IMR-90 (cell line): ENCODE measurements around the gene PTPRG. TPM values are rescaled to one million over a fixed set of nuclear protein-coding genes. Genes with fewer than 3 reads are reported as not detected.

Experiments
- ATAC-seq: fragments of 200-7000 bp; cut with Tn5 transposase; 2 replicates; pipeline ENCODE4 v1.9.1; 2020; ENCODE audit warnings: low read depth, mild to moderate bottlenecking, moderate library complexity
- BruUV-seq: library from RNA; stranded (reverse); fragments of 400-500 nt; replicated peaks from 2 replicates; lab custom pipeline; 2021; lab: Mats Ljungman, UMichigan
- CTCF ChIA-PET: fragments of 300-600 bp; formaldehyde crosslinking; extraction: SDS; loops from one replicate; lab custom pipeline; 2021; ENCODE audit warnings: antibody characterized with exemption; lab: Yijun Ruan, JAX
- POLR2A ChIA-PET: fragments of 300-600 bp; sonication (Branson Sonifier 250); formaldehyde crosslinking; loops from one replicate; lab custom pipeline; 2022; ENCODE audit warnings: antibody characterized with exemption; ENCODE audit not compliant: unreplicated experiment; lab: Charles Lee
- DNase-seq: peaks from one replicate; pipeline ENCODE4 v3.0.0; 2013
- H2AFZ ChIP-seq: replicated peaks from 2 replicates; pipeline ENCODE3; 2013; ENCODE audit warnings: low read length, mild to moderate bottlenecking; ENCODE audit not compliant: poor library complexity
- H2AK5ac ChIP-seq: 2 replicates; pipeline ENCODE4 v1.6.1; 2013; ENCODE audit warnings: low read depth, low read length, inconsistent platforms
- H2AK9ac ChIP-seq: replicated peaks from 2 replicates; pipeline ENCODE3; 2013; ENCODE audit warnings: mild to moderate bottlenecking, low read depth, low read length, moderate library complexity; ENCODE audit not compliant: poor library complexity
- H2BK120ac ChIP-seq: 2 replicates; pipeline ENCODE4 v1.6.1; 2013; ENCODE audit warnings: low read depth, low read length, inconsistent platforms
- H2BK15ac ChIP-seq: 3 replicates; pipeline ENCODE4 v1.6.1; 2013; ENCODE audit warnings: low read depth, low read length, inconsistent platforms
- H2BK20ac ChIP-seq: 2 replicates; pipeline ENCODE4 v1.6.1; 2013; ENCODE audit warnings: low read depth, mild to moderate bottlenecking, inconsistent platforms, low read length, moderate library complexity
- H2BK5ac ChIP-seq: 2 replicates; pipeline ENCODE4 v1.6.1; 2013; ENCODE audit warnings: mild to moderate bottlenecking, low read depth, low read length, inconsistent platforms; ENCODE audit not compliant: poor library complexity, severe bottlenecking
- H3K14ac ChIP-seq: replicated peaks from 2 replicates; pipeline ENCODE4 v1.6.1; 2013; ENCODE audit warnings: low read depth, low read length, inconsistent platforms
- H3K18ac ChIP-seq: 2 replicates; pipeline ENCODE4 v1.6.1; 2013; ENCODE audit warnings: low read depth, low read length, control low read depth
- H3K23ac ChIP-seq: 2 replicates; pipeline ENCODE4 v1.6.1; 2013; ENCODE audit warnings: low read depth, low read length, inconsistent platforms
- H3K27ac ChIP-seq: 2 replicates; pipeline ENCODE4 v1.5.1; 2013; ENCODE audit warnings: mild to moderate bottlenecking, control low read depth, low read length; ENCODE audit not compliant: insufficient read depth
- H3K27me3 ChIP-seq: 2 replicates; pipeline ENCODE4 v1.6.1; 2013; ENCODE audit warnings: low read length; ENCODE audit not compliant: control insufficient read depth, insufficient read depth
- H3K36me3 ChIP-seq: 2 replicates; pipeline ENCODE4 v1.6.1; 2013; ENCODE audit warnings: low read length, mixed read lengths; ENCODE audit not compliant: control insufficient read depth, insufficient read depth
- H3K4ac ChIP-seq: 2 replicates; pipeline ENCODE4 v1.6.1; 2013; ENCODE audit warnings: low read depth, low read length, inconsistent platforms
- H3K4me1 ChIP-seq: 2 replicates; pipeline ENCODE4 v1.6.1; 2013; ENCODE audit warnings: low read length, mixed read lengths; ENCODE audit not compliant: control insufficient read depth, insufficient read depth
- H3K4me2 ChIP-seq: 2 replicates; pipeline ENCODE4 v1.6.1; 2013; ENCODE audit warnings: low read depth, mild to moderate bottlenecking, control low read depth, low read length, moderate library complexity
- H3K4me3 ChIP-seq: 2 replicates; pipeline ENCODE4 v1.5.1; 2013; ENCODE audit warnings: low read depth, mild to moderate bottlenecking, control low read depth, low read length, moderate library complexity; ENCODE audit not compliant: insufficient read depth
- H3K56ac ChIP-seq: 2 replicates; pipeline ENCODE4 v1.6.1; 2013; ENCODE audit warnings: low read length, inconsistent platforms; ENCODE audit not compliant: insufficient read depth; ENCODE audit errors: extremely low read depth
- H3K79me1 ChIP-seq, 2 experiments: 2 replicates each; pipeline ENCODE4 v1.6.1; 2013; ENCODE audit warnings: low read length in 2 of 2, inconsistent platforms in 1 of 2, low read depth in 1 of 2
- H3K9ac ChIP-seq: 2 replicates; pipeline ENCODE4 v1.6.1; 2013; ENCODE audit warnings: low read depth, low read length, control low read depth
- H3K9me1 ChIP-seq: 2 replicates; pipeline ENCODE4 v1.6.1; 2013; ENCODE audit warnings: low read length, inconsistent platforms; ENCODE audit not compliant: insufficient read depth
- H3K9me3 ChIP-seq: 2 replicates; pipeline ENCODE4 v1.6.1; 2013; ENCODE audit warnings: low read length; ENCODE audit not compliant: control insufficient read depth, insufficient read depth
- H4K20me1 ChIP-seq: 2 replicates; pipeline ENCODE4 v1.6.1; 2013; ENCODE audit warnings: low read length, inconsistent platforms; ENCODE audit not compliant: insufficient read depth
- H4K5ac ChIP-seq: 2 replicates; pipeline ENCODE4 v1.6.1; 2013; ENCODE audit warnings: mild to moderate bottlenecking, low read depth, low read length, control low read depth
- H4K8ac ChIP-seq, 2 experiments: 2 replicates each; pipeline ENCODE4 v1.6.1; 2013; ENCODE audit warnings: low read depth in 2 of 2, low read length in 2 of 2, control low read depth in 1 of 2, inconsistent platforms in 1 of 2
- H4K91ac ChIP-seq: 2 replicates; pipeline ENCODE4 v1.6.1; 2013; ENCODE audit warnings: low read depth, low read length, inconsistent platforms; ENCODE audit not compliant: insufficient read depth
- BHLHE40 ChIP-seq: fragments of 150-350 bp; IDR thresholded peaks from 2 replicates; pipeline ENCODE4 v1.6.1; 2016; ENCODE audit warnings: mild to moderate bottlenecking, low read depth, low read length
- CEBPB ChIP-seq: IDR thresholded peaks from 2 replicates; pipeline ENCODE4 v1.6.1; 2012; ENCODE audit warnings: low read depth, low read length, improper control_type of control experiment
- CHD1 ChIP-seq: IDR thresholded peaks from 2 replicates; pipeline ENCODE4 v1.6.1; 2012; ENCODE audit warnings: low read depth, low read length, improper control_type of control experiment
- CTCF ChIP-seq: conservative IDR thresholded peaks from 2 replicates; pipeline ENCODE4 v1.5.1; 2012; ENCODE audit warnings: mild to moderate bottlenecking, low read depth, low read length, improper control_type of control experiment
- MAFK ChIP-seq: IDR thresholded peaks from 2 replicates; pipeline ENCODE4 v1.6.1; 2012; ENCODE audit warnings: low read depth, low read length, improper control_type of control experiment
- MAZ ChIP-seq: IDR thresholded peaks from 2 replicates; pipeline ENCODE4 v1.6.1; 2012; ENCODE audit warnings: low read depth, mild to moderate bottlenecking, low read length, improper control_type of control experiment, moderate library complexity, borderline replicate concordance
- MXI1 ChIP-seq: IDR thresholded peaks from 2 replicates; pipeline ENCODE4 v1.6.1; 2012; ENCODE audit warnings: low read depth, mild to moderate bottlenecking, low read length, moderate library complexity, borderline replicate concordance
- NFE2L2 ChIP-seq: fragments of 150-350 bp; IDR thresholded peaks from 2 replicates; pipeline ENCODE4 v1.6.1; 2016; ENCODE audit warnings: low read depth, mild to moderate bottlenecking, low read length
- POLR2A ChIP-seq: IDR thresholded peaks from 2 replicates; pipeline ENCODE4 v1.6.1; 2012; ENCODE audit warnings: mild to moderate bottlenecking, low read depth, low read length
- RAD21 ChIP-seq: IDR thresholded peaks from 2 replicates; pipeline ENCODE4 v1.6.1; 2012; ENCODE audit warnings: low read length, improper control_type of control experiment
- RCOR1 ChIP-seq: IDR thresholded peaks from 2 replicates; pipeline ENCODE4 v1.6.1; 2012; ENCODE audit warnings: mild to moderate bottlenecking, low read length, improper control_type of control experiment; ENCODE audit not compliant: insufficient replicate concordance
- RFX5 ChIP-seq: IDR thresholded peaks from 2 replicates; pipeline ENCODE4 v1.8.0; 2012; ENCODE audit warnings: low read depth, mild to moderate bottlenecking, low read length, moderate library complexity
- SMC3 ChIP-seq: fragments of 150-350 bp; IDR thresholded peaks from 2 replicates; pipeline ENCODE4 v1.6.1; 2016; ENCODE audit warnings: low read depth, mild to moderate bottlenecking, antibody characterized with exemption, low read length, moderate library complexity
- USF2 ChIP-seq: fragments of 150-350 bp; IDR thresholded peaks from 2 replicates; pipeline ENCODE4 v1.6.1; 2017; ENCODE audit warnings: mild to moderate bottlenecking, antibody characterized with exemption, low read length, low read depth
- dilution Hi-C: fragments of 300-500 bp; cut with HindIII; formaldehyde crosslinking; loops from one replicate; pipeline ENCODE4 v1.14.3; 2018; ENCODE audit warnings: low sequenced_read_pairs; ENCODE audit not compliant: unreplicated experiment
- in situ Hi-C: fragments of 300-500 bp; cut with MboI; formaldehyde crosslinking; loops from 3 replicates; pipeline ENCODE4 v1.14.3; 2019; ENCODE audit warnings: low sequenced_read_pairs, inconsistent platforms, mixed read lengths
- intact Hi-C: fragments of 100-400 bp; cut with micrococcal nuclease; formaldehyde crosslinking; loops from 2 replicates; pipeline ENCODE4 v1.10.0; 2022
- polyA plus RNA-seq, 3 experiments: library from polyadenylated mRNA; depleted of rRNA; stranded (reverse); fragments of >200 nt; gene quantifications; 2 replicates each; pipeline ENCODE4 v1.2.3, GENCODE V29; 2012; ENCODE audit warnings: low replicate concordance in 1 of 3
- total RNA-seq: library from RNA; depleted of rRNA; stranded (reverse); fragments of >200 nt; gene quantifications from 2 replicates; pipeline ENCODE4 v1.2.3, GENCODE V29; 2012

The PTPRG gene
- total and polyA plus RNA-seq, 2 of the 4 experiments (the other 2 are of a cell fraction) = 7.7 to 31.0 TPM

- Histone ChIP-seq H3K4me2 (no peak overlapping the region), H3K4me3 (no peak overlapping the region), H4K91ac (no peak overlapping the region), H2BK5ac (no peak overlapping the region), H3K36me3 (no peaks in the 10 kb centered on the region), H3K27ac (no peak overlapping the region), H3K18ac (no peak overlapping the region), H2BK20ac (no peak overlapping the region), H2BK120ac (no peak overlapping the region), H3K23ac (no peak overlapping the region), H3K56ac (no peak overlapping the region), H3K14ac (no peak overlapping the region), H3K79me1 (peaks cover 23 to 62% of the 10 kb centered on the region in 2 experiments), H4K20me1 (peaks cover 10% of the 10 kb centered on the region; the same call in 1 of the 2 replicates), H3K27me3 (no peaks in the 10 kb centered on the region), H3K4me1 (peaks cover 8% of the 10 kb centered on the region; the same call in 1 of the 2 replicates), H3K9ac (no peak overlapping the region), H3K9me3 (no peaks in the 10 kb centered on the region), H2AFZ (no peak overlapping the region), H2AK5ac (no peak overlapping the region), H2BK15ac (no peak overlapping the region), H4K5ac (no peak overlapping the region), H2AK9ac (no peak overlapping the region), H3K4ac (no peak overlapping the region; the same call in 1 of the 2 replicates), H4K8ac (no peak overlapping the region), H3K9me1 (peaks cover 10% of the 10 kb centered on the region)
- in situ Hi-C loops = no loop called here
- BruUV-seq = no TSS peak
- TF ChIP-seq USF2 (no peak), CTCF (no peak), MAFK (no peak), CEBPB (no peak), MAZ (no peak), RCOR1 (no peak), RFX5 (no peak), RAD21 (no peak), BHLHE40 (no peak), POLR2A (no peak), CHD1 (no peak), SMC3 (no peak), MXI1 (no peak), NFE2L2 (no peak)
- intact Hi-C loops = no loop called here
- CTCF ChIA-PET = no interaction called here
- no peak; the same call in 1 of the 2 replicates for ATAC-seq
- POLR2A ChIA-PET = no interaction called here
- dilution Hi-C loops = no loop called here
- no peak for DNase-seq
Measured at GRCh38 chr3:61667814-61668213, 106.4 kb downstream of the PTPRG start.
